ENCODE results near the gene ERBB2. TPM values are rescaled to one million over a fixed set of nuclear protein-coding genes. Genes with fewer than 3 reads are reported as not detected.
"Not testable (repeated sequence)": the region's sequence is repeated elsewhere in the genome, so short reads cannot be mapped to it uniquely, and the experiment has no call there.

Gene ERBB2
- polyA plus RNA-seq, 5 donors: 91.5 to 123 (median 99.0) TPM

DNA sequence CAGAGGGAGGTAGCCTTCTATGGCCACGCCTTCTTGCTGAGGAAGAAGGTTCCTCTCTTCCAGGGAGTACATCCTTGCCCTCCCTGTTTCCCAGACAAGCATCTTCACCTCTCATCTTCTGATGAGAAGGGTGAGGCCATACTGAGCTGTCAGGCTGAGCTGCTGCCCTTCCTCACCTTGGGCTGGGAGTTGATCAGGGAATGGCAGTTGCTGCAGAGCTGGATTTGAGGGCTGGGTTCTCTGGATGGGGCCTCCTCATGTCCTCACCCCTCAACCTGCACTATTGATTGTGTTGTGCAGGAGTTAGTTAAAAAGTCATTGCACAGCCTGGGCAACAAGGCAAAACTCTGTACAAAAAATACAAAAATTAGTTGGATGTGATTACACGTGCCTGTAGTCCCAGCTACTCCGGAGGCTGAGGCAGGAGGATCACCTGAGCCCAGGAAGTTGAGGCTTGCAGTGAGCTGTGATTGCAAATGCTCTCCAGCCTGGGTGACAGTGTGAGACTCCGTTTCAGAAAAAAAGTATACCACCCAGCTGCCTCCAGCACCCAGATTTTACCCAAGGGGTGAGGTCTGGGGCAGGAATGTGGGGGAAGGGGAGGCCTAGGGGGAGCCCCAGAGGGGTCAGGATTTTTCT lies 2.0 kb downstream of the ERBB2 start:
- DNase-seq: no peak

DNA sequence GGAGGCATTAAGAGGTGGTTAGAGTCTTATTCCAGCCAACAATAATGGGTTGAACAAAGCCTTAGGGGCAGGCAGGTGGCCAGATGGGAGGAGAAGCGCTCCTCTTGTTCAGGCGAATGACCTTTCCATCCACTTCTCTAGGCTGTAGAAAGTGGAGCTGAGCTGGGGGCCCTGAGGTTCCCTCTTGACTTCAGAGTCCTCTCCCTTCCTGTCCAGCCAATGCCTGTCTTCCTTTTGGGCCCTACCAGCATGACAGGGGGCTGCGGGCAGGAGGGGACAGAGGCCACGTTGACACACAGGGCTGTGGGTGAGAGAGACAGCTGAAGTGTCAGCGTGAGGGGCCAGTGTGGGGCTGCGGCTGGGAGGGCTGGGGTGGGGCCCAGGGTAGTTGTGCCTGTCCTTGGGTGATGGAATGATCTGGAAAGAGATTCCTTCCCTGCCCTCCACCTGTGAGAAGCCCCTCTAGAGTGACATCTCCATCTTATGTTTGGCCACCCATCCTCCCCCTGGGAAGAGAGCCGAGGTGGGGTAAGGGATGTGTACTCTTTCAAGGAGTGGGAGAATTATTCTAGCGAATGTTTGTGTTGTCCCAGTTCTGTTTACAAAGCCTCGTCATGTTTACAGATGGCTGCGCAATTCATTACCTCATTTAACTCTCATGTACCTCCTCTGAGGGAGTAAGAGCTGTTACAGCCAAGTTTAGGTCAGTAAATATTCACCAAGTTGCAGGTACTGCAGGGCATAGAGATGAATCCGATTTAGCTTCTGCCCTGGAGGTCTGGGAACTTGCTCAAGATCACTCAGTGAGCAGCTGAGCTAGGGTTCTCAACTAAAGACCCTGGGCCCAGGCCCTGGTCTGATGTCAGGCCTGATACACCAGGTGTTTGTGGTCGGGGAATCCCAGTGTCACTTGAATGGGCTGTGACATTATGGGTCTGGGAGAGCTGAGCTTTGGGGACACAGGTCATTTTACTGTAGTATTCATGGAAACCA lies 3.3 kb downstream of the ERBB2 start:
- no peak for DNase-seq

DNA sequence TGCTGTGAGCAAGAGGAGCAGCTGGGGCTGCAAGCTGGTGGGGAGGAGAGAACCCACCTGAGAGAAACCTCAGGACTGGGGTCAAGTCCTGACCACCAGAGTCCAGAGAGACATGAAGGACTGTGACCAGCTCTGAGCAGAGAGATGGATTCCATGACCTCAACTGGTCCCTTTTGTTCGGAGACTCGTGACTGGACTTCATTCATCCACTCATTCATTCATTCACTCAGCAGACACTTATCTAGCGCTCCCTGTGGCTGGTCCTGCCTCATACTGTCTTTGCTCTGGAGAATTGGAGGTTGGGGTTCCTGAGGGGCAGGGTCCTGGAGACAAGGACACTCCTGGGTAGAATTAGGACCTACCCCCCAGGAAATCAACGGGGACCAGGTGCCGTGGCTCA lies 4.0 kb downstream of the ERBB2 start:
- no peak for DNase-seq

GRCh38 chr17:39704821-39705551 lies 5.1 kb downstream of the ERBB2 start:
- no peak for DNase-seq

DNA sequence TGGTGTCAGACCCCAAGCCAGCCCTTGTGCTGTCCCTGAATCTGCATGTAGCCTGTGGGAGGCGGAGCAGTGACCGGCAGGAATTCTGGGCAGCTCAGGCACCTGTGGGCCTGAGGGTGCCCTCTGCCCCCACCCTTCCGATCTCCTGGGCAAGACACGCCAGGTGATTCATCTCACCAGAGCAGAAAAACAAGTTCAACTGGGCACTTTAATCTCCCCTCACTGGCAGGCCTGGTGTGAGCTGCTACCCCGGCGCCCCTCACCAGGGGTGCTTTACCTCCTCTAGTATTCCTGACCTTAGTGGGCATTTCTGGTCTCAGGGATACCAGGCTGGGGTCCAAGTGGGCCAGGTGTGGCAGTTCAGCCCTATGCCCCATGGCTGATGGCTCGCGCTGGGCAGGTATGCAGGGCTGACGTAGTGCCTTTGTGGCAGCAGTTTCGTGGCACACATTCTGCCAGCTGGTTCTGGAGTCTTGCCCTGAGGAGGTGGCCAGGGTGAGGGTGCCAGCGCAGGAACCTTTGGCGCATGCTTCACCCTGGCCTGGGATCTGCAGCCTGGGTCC lies 6.0 kb downstream of the ERBB2 start:
- peak; percentile 60 to 67 for DNase-seq

DNA sequence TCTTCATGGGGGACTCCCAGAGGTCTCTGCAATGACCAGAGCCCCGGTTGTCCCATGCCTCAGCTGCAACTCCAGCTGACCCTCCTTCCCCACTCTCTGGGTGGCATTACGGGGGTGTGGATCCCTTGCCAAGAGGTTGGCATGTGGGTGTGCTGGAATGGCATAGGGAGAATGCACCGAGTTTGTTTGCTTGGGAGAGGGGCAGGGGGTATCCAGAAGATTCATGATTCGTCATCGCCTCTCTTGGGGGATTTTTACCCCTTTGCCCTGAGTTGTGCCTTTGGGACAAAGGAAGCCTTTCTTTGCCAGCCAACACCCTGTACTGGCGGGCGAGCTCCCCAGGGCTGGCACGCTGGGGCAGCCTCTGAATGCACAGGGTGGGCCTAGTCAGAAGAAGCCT lies 6.5 kb downstream of the ERBB2 start:
- DNase-seq: no peak

- DNase-seq: no peak
Measured at GRCh38 chr17:39706921-39707337, 7.1 kb downstream of the ERBB2 start.

DNA sequence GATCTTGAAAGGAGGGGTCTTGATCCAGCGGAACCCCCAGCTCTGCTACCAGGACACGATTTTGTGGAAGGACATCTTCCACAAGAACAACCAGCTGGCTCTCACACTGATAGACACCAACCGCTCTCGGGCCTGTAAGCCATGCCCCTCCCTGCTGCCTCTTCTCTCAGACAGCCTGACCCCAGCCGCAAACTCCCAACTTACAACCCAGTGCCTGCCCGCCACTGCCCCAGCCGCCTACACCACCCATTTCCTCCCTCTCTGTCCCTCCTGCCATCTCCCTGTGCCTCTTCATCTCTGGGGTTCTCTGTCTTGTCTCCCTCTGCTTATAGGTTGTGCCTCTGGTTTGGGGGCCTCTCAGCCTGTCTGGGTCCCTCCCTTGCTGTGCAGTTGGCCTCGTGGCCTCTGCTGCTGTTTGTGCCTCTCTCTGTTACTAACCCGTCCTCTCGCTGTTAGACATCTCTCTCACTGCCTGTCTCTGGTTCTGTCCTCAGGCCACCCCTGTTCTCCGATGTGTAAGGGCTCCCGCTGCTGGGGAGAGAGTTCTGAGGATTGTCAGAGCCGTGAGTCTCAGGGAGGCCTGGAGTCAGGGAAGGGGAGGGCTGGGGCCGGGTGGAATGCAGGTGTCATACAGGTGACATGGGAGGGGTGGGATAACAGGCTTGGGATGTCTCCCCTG lies 9.6 kb downstream of the ERBB2 start:
- DNase-seq: no peak

DNA sequence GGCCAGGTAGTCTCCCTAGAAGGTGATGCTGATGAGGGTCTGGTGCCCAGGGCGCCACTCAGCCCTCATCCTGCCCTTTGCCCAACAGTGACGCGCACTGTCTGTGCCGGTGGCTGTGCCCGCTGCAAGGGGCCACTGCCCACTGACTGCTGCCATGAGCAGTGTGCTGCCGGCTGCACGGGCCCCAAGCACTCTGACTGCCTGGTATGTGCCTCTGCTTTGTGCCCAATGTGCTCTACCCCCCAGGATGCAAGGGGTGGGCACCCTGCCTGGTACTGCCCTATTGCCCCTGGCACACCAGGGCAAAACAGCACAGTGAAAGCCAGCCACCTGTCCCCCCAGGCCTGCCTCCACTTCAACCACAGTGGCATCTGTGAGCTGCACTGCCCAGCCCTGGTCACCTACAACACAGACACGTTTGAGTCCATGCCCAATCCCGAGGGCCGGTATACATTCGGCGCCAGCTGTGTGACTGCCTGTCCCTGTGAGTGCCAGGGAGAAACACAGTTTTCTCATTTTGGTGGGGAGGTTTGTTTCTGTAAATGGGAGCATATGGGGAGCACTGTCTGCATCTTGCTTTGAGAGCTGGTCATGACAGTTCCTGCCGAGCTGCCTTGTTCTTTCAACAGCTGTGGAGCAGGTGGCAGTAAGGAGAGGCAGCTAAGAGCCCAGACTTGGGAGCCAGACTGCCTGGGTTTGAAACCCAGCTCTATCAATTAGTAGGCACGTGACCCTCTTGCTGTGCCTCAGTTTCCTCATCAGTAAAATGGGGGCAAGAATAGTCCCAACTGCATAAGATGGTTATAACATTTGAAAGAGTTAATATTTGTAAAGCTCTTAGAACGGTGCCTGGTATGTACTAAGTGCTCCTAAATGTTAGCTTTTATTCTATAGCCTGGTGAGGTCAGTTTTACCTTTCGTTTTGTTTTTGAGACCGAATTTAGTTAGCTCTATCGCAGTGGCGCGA lies 10.4 kb downstream of the ERBB2 start:
- no peak for DNase-seq

DNA sequence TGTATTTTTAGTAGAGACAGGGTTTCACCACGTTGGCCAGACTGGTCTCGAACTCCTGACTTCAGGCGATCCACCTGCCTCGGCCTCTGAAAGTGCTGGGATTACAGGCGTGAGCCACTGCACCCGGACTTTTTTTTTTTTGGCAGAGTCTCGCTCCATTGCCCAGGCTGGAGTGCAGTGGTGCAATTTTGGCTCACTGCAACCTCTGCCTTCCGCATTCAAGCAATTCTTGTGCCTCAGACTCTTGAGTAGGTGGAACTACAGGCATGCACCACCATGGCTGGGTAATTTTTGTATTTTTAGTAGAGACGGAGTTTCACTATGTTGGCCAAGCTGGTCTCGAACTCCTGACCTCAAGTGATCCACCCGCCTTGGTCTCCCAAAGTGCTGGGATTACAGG lies 11.2 kb downstream of the ERBB2 start:
- not testable (repeated sequence) for DNase-seq

- DNase-seq: no peak
Measured at GRCh38 chr17:39711851-39712250, 12.0 kb downstream of the ERBB2 start.

DNA sequence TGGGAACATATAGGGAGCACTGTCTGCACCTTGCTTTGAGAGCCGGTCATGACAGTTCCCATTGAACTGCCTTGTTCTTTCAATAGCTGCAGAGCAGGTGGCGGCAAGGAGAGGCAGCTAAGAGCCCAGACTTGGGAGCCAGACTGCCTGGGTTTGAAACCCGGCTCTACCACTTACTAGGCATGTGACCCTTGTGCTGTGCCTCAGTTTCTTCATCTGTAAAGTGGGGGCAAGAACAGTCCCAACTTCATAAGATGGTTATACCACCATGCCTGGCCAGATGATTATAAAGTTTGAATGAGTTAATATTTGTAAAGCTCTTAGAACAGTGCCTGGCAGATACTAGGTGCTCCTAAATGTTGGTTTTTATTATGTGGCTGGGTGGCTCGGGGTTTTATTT lies 14.4 kb downstream of the ERBB2 start:
- DNase-seq: no peak

GRCh38 chr17:39715375-39716072 lies 15.7 kb downstream of the ERBB2 start:
- no peak for DNase-seq

- DNase-seq: no peak
Measured at GRCh38 chr17:39716073-39716818, 16.4 kb downstream of the ERBB2 start.

- no peak for DNase-seq
Measured at GRCh38 chr17:39716879-39717536, 17.1 kb downstream of the ERBB2 start.

DNA sequence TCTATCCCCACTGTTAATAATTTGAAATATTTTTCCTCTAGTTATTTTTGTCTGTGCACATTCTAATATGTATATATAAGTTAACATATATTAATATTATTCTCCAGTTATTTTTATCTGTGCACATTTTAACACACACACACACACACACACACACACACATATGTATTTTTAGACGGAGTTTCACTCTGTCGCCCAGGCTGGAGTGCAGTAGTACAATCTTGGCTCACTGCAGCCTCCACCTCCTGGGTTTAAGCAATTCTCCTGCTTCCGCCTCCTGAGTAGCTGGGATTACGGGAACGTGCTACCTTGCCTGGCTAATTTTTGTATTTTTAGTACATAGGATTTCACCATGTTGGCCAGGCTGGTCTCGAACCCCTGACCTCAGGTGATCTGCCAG lies 17.8 kb downstream of the ERBB2 start:
- no peak for DNase-seq

GRCh38 chr17:39719563-39720355 lies 19.9 kb downstream of the ERBB2 start:
- no peak for DNase-seq
